ENCODE measurements around the gene TEN1.

DNA sequence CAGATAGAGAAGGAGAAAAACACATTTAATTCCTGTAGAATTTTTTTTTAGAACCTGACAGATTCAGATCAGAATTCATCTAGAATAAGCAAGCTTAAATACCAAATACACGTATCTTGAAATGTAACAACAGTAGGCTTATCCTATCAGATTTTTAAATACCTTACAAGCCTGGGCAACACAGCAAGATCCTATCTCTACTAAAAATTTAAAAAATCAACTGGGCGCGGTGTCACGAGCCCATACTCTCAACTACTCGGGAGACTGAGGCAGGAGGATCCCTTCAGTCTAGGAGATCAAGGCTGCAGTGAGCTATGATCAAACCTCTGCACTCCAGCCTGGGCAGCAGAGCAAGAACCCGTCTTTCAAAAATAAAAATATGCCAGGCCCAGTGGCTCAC lies 13.6 kb upstream of the TEN1 start:
- TF ChIP-seq EZH2 (IDR thresholded peaks at IDR 0.05) (no peak), POLR2AphosphoS5 (IDR thresholded peaks at IDR 0.05; ENCODE audit: borderline replicate concordance, low read depth, low read length) (no peak), FOXP2 (optimal IDR thresholded peaks at IDR 0.05; ENCODE audit: control extremely low read depth, extremely low read length, insufficient read depth) (no peak)

All from SK-N-MC (cell line).